GM10248 (cell line): ENCODE data around the gene FABP7.

Source experiments
- CTCF ChIA-PET: fragments of 300-600 bp; sonication (Branson Sonifier 250); formaldehyde crosslinking; extraction: SDS; loops from one replicate; lab custom pipeline; 2021; ENCODE audit warnings: antibody characterized with exemption; lab: Yijun Ruan, JAX
- POLR2A ChIA-PET: fragments of 350-650 bp; sonication (Branson Sonifier 250); formaldehyde crosslinking; extraction: SDS; loops from one replicate; lab custom pipeline; 2020; ENCODE audit warnings: antibody characterized with exemption; lab: Yijun Ruan, JAX
- DNase-seq: peaks from one replicate; pipeline ENCODE4 v3.0.0; 2012; ENCODE audit errors: extremely low spot score
- TF ChIP-seq, protein P1 (sequence below): IDR thresholded peaks from 2 replicates; pipeline ENCODE4 v1.5.1; 2012; ENCODE audit warnings: mild to moderate bottlenecking, low read depth; ENCODE audit errors: extremely low read depth, missing control alignments, control extremely low read depth

The FABP7 gene

DNA sequence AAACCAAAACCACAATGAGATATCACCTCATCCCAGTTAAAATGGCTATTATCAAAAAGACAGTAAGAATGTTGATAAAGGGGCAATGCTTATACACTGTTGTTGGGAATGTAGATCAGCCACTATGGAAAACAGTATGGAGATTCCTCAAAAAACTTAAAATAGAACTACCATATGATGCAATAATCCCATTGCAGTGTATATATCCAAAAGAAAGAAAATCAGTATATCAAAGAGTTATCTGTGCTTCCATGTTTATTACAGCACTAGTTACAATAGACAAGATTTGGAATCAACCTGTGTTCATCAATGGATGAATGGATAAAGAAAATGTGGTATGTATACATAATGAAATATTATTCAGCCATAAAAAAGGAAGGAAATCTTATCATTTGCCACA lies 3.5 kb upstream of the FABP7 start:
- DNase-seq: no peak
- ChIA-PET POLR2A (no interaction called here), CTCF (no interaction called here)
- TF ChIP-seq, protein P1, sequence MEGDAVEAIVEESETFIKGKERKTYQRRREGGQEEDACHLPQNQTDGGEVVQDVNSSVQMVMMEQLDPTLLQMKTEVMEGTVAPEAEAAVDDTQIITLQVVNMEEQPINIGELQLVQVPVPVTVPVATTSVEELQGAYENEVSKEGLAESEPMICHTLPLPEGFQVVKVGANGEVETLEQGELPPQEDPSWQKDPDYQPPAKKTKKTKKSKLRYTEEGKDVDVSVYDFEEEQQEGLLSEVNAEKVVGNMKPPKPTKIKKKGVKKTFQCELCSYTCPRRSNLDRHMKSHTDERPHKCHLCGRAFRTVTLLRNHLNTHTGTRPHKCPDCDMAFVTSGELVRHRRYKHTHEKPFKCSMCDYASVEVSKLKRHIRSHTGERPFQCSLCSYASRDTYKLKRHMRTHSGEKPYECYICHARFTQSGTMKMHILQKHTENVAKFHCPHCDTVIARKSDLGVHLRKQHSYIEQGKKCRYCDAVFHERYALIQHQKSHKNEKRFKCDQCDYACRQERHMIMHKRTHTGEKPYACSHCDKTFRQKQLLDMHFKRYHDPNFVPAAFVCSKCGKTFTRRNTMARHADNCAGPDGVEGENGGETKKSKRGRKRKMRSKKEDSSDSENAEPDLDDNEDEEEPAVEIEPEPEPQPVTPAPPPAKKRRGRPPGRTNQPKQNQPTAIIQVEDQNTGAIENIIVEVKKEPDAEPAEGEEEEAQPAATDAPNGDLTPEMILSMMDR: no peak

DNA sequence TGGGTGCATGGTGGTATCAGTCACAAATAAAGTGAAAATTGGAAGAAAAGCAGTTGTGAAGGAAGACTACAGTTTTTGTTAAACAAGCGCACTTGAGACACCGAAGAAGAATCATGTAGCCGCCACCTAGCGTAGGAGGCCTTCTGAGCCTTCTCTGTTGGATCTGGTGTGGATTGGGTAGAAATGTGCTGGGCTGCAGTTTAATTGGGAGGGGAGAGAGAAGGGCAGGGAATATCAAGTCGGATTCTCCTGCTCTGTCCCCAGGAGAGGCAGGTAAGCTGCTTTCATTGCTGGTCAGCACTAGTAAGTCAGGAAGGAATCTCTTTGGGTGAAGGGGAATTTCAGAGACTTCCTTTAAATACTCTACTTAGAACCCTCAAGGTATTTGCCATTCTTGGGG lies 1.2 kb upstream of the FABP7 start:
- DNase-seq: no peak
- TF ChIP-seq, protein P1: no peak
- POLR2A ChIA-PET: no interaction called here
- CTCF ChIA-PET: no interaction called here

DNA sequence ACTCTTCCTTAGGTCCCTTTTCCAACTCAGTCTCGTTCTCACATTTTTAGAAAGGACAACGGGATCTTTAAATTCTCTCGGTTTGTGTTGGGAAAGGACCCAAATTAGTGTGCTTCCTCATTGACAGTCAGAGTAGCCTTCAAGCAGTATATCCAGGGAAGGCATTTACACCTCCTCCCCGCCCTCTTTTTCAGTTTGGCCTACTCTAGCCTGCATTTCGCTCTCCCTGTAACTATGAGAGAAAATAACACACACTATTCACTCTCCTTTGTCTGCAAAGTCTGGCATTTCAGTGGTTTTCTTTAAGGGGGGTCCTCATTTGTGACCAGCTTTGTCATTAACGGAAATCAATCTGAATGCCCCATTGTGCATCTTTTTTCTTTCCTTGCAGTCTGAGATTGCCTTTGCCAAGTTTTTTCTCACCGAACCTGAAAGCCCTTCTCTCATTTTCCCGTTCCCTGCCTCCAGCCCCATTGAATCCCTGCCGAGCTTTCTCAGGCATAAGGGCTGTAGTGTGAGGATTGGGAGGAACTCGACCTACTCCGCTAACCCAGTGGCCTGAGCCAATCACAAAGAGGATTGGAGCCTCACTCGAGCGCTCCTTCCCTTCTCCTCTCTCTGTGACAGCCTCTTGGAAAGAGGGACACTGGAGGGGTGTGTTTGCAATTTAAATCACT lies 393 bp upstream of the FABP7 start:
- no peak for DNase-seq
- POLR2A ChIA-PET: no interaction called here

DNA sequence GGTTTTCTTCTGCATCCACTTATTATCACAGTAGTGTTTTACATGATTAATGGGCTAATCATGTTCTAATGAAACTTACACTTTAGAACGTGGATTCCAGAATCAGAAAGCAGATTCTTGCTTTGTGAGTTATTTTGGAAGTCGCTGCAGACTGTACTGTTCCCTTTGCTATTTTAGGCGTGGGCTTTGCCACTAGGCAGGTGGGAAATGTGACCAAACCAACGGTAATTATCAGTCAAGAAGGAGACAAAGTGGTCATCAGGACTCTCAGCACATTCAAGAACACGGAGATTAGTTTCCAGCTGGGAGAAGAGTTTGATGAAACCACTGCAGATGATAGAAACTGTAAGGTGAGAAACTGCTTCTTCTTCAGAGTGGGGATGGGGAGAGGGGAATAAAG lies 598 bp downstream of the FABP7 start:
- DNase-seq: no peak
- CTCF ChIA-PET: interaction anchor here (1.0 to 1.1 kb wide), 2 partner anchors 12 to 59 kb away, joined by 3 read pairs; no protein-coding TSS in a partner anchor
- TF ChIP-seq, protein P1: no peak
- POLR2A ChIA-PET: no interaction called here

More for the DNA sequence above, 393 bp upstream of the FABP7 start:
- TF ChIP-seq, protein P1: no peak
- CTCF ChIA-PET: interaction anchor here (1.0 kb wide), 1 partner anchor 11 kb away, joined by 3 read pairs; no protein-coding TSS in a partner anchor

DNA sequence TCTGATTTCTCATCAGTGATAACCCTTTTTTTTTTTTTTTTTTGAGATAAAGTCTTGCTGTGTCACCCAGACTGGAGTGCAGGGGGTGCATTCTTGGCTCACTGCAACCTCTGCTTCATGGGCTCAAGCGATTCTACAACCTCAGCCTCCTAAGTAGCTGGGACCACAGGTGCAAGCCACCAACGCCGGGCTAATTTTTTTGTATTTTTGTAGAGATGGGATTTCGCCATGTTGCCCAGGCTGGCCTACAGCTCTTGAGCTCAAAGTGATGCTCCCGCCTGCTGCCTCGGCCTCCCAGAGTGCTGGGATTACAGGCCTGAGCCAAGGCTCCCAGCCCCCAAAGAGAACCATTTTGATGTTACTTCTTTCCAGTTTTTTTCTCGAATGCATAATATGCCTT lies 2.2 kb downstream of the FABP7 start:
- TF ChIP-seq, protein P1: no peak
- DNase-seq: no peak
- POLR2A ChIA-PET: no interaction called here
- CTCF ChIA-PET: interaction anchor here (1.0 kb wide), 1 partner anchor 9 kb away, joined by 3 read pairs; no protein-coding TSS in a partner anchor

DNA sequence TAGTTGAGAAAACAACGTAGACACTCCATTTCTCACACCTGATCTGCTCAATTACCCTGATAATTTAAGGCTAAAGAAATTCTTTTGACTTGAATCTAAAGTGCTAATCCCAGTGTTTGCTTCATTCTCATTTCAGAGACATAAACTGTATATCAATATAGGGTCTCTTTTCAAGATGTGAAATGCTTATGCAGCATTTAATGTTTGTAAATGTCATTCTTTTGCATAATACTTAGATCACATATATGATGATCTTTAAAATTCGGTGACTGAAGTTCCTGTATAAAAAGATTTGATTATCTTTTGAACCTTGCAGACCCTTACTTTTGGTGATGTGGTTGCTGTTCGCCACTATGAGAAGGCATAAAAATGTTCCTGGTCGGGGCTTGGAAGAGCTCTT lies 3.9 kb downstream of the FABP7 start:
- DNase-seq: no peak
- CTCF ChIA-PET: no interaction called here
- POLR2A ChIA-PET: no interaction called here
- TF ChIP-seq, protein P1: no peak
